GM18858 (cell line): ENCODE results near the gene ZBTB16.

Source experiments
- ATAC-seq: cut with Tn5 transposase; IDR thresholded peaks from one replicate; pipeline ENCODE4 v1.9.1; 2021; ENCODE audit not compliant: unreplicated experiment

The ZBTB16 gene

DNA sequence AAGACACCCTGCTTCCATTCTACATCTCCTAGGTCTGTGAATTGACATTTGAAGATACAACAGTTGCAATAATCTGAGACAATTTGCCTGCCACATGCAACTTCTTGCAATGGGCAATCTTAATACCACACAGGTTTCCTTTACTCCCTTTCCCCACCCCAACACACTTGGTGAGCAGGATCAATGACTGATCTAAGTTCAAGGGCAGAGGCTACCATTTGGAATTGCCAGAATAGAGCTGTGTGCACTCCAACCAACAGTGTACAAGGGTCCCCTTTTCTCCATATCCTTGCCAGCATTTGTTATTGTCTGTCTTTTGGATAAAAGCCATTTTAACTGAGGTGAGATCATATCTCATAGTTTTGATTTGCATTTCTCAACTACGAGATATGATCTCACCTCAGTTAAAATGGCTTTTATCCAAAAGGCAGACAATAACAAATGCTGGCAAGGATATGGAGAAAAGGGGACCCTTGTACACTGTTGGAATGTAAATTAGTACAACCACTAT lies 233.7 kb downstream of the ZBTB16 start:
- no peak for ATAC-seq

DNA sequence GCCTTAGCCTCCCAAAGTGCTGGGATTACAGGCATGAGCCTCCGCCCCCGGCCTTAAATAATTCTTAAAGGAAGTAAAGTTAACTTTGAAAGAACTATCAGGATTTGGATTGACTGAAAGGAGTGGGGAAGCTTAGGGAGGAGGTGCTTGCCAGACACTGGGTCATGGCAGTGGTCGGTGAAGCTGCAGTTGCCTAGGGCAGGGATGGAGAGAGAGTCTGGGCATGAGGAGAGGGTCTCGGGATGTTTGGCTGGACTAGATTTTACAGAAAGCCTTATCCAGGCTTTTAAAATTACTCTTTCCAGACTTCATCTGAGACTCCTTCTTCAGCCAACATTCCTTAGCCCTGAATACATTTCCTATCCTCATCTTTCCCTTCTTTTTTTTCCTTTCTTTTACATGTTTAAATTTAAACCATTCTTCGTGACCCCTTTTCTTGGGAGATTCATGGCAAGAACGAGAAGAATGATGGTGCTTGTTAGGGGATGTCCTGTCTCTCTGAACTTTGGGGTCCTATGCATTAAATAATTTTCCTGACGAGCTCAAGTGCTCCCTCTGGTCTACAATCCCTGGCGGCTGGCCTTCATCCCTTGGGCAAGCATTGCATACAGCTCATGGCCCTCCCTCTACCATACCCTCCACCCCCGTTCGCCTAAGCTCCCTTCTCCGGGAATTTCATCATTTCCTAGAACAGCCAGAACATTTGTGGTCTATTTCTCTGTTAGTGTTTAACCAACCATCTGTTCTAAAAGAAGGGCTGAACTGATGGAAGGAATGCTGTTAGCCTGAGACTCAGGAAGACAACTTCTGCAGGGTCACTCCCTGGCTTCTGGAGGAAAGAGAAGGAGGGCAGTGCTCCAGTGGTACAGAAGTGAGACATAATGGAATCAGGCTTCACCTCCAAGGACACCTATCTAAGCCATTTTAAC lies 236.4 kb downstream of the ZBTB16 start, which contains the start of gene NNMT:
NNMT (plus strand) TSS at position 724 of the 929 bp plus-strand sequence; CDS start at position 882, 158 bp downstream.
- no peak for ATAC-seq

DNA sequence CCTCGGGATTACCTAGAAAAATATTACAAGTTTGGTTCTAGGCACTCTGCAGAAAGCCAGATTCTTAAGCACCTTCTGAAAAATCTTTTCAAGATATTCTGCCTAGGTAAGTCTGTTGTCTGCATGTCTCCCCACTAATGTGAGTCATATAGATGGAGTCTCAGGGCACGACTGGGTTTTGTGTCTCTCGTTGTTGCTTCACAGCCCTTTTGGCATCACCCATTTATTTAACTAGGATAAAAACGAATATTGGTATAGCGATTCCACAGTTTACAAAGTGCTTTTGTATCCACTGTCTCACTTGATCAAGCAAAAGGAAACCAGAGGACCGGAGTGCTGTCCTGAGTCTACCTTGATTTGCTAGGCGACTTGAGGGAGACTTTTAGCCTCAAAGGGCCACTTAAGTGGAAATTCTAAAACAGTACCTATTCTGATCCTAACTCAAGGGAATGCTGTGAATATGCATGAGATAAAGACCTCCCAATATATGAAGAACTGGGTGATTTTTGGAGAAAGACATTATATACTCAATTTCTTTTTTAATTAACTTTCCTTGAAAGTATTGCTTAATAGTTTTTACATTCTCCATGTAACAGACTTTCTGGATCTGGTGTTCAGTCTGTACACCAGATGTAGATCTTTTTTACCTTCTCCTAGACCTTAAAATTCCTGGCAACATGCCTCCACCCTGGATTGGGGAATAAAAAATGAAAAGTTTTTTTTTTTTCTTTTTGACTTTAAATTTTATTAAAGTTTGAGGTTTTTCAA lies 237.3 kb downstream of the ZBTB16 start:
- ATAC-seq: no peak

DNA sequence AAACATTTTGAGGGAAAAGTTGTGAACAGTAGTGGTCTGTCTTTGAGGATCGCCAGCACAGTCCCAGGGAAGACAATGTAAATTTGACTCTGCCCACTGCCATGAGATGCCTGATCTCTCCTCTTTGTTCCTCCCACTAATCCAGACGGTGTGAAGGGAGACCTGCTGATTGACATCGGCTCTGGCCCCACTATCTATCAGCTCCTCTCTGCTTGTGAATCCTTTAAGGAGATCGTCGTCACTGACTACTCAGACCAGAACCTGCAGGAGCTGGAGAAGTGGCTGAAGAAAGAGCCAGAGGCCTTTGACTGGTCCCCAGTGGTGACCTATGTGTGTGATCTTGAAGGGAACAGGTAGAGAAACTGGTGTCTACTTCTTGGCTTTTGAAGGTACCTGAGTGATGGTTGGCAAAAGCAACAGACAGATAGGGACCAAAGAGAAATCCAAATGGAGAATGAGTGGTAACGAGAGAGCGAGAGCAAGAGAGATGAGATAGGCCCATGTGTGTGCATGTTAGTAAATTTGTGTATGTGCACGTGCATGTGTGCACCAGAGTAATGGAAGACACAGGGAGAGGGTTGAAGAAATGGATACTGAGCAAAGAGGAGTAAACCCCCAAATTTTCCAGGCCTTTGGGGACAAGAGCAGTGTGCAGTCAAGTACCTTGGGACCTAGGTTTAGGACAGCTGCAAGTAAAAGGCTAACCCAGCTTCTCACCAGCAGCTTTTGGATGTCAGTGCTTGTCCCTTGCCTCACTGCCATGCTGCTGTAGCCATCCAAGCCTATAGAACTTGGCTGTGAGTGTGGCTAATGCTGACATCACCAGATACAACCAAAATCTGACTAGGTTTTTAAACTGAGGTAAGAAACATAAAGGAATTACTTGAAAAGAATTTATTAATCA lies 238.5 kb downstream of the ZBTB16 start:
- no peak for ATAC-seq

GRCh38 chr11:114298710-114299109 lies 239.2 kb downstream of the ZBTB16 start:
- ATAC-seq: no peak
